Vagina (tissue), 2 donors: ENCODE data around the gene ANKS3.

ENCODE experiments used
- POLR2A ChIP-seq, 2 donors: fragments of 450-650 bp; IDR thresholded peaks; one replicate each; pipeline ENCODE4 v1.6.1; 2017; ENCODE audit warnings: antibody characterized with exemption in 2 of 2, mild to moderate bottlenecking in 2 of 2, moderate library complexity in 2 of 2
- TF ChIP-seq, protein P1 (sequence below), 3 experiments: fragments of 450-650 bp in 2 of 3; fragments of 200-600 bp in 1 of 3; sonication (generic) in 1 of 3; IDR thresholded peaks; one replicate each; pipeline ENCODE4 v1.5.1; 2017 to 2019; ENCODE audit warnings: antibody characterized with exemption in 3 of 3, mild to moderate bottlenecking in 2 of 3, moderate library complexity in 2 of 3

- TF ChIP-seq, protein P1, sequence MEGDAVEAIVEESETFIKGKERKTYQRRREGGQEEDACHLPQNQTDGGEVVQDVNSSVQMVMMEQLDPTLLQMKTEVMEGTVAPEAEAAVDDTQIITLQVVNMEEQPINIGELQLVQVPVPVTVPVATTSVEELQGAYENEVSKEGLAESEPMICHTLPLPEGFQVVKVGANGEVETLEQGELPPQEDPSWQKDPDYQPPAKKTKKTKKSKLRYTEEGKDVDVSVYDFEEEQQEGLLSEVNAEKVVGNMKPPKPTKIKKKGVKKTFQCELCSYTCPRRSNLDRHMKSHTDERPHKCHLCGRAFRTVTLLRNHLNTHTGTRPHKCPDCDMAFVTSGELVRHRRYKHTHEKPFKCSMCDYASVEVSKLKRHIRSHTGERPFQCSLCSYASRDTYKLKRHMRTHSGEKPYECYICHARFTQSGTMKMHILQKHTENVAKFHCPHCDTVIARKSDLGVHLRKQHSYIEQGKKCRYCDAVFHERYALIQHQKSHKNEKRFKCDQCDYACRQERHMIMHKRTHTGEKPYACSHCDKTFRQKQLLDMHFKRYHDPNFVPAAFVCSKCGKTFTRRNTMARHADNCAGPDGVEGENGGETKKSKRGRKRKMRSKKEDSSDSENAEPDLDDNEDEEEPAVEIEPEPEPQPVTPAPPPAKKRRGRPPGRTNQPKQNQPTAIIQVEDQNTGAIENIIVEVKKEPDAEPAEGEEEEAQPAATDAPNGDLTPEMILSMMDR (IDR thresholded peaks at IDR 0.05) = no peak
- no peak for TF ChIP-seq POLR2A (IDR thresholded peaks at IDR 0.05)
Observed at GRCh38 chr16:4704913-4705312, 29.2 kb downstream of the ANKS3 start.
